ENCODE measurements around the gene PNPLA5. TPM values are rescaled to one million over a fixed set of nuclear protein-coding genes. Genes with fewer than 3 reads are reported as not detected.

PNPLA5 gene
- total and polyA plus RNA-seq, 2 of the 8 experiments (the other 6 are each of a cell fraction or from before 2014, with no cell fraction given): 3.9 to 6.8 TPM

DNA sequence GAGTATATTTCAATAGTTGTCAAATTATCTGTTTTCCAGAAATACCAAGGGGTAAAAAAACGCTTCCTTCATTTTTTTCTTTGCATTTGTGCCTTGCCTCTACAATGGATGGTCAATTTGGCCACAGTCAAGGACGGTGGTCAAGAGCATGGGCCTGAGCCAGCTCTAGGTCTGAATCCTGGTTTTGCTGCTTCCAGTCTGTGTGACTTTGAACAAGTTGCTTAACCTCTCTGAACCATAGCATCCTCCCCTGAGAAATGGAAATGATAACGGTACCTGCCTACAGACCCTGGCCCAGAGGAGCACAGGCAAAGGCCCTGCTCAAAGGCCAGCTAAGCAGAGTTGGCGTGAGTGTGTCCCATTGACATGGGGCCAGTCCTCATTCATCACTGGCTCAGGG lies 3.1 kb downstream of the PNPLA5 start:
- Histone ChIP-seq H2BK15ac (ENCODE audit: low read length) (no peak overlapping the region), H2BK12ac (ENCODE audit: low read depth, low read length) (no peak overlapping the region), H3K27me3 (replicated peaks in 1 of 4; ENCODE audit: control insufficient read depth in 3 of 4, extremely low read depth in 1 of 4, insufficient read depth in 3 of 4, low read length in 3 of 4) (peaks cover 0 to 4% (median 1%) of the 10 kb centered on the region in 4 experiments; a peak in 3 of 7 replicates), H3K9me3 (ENCODE audit: insufficient read depth in 2 of 2, low read depth in 1 of 2, low read length in 1 of 2) (no peaks in the 10 kb centered on the region), H3K79me2 (ENCODE audit: control insufficient read depth in 1 of 2, insufficient read depth in 2 of 2, low read length in 2 of 2) (no peaks in the 10 kb centered on the region), H2BK20ac (ENCODE audit: low read length) (no peak overlapping the region), H4K20me1 (replicated peaks in 1 of 2; ENCODE audit: control insufficient read depth in 1 of 2, insufficient read depth in 2 of 2, low read length in 2 of 2) (peaks cover 3 to 12% of the 10 kb centered on the region in 2 experiments), H3K14ac (ENCODE audit: insufficient read length) (no peak overlapping the region), H2BK5ac (ENCODE audit: low read depth, low read length) (no peak overlapping the region), H2AFZ (ENCODE audit: low read length) (no peak overlapping the region), H3K56ac (replicated peaks; ENCODE audit: insufficient read length, low read depth, low read length) (no peak overlapping the region), H4K91ac (replicated peaks; ENCODE audit: insufficient read length, low read length) (no peak overlapping the region), H3K4ac (replicated peaks; ENCODE audit: insufficient read length, low read depth, low read length) (no peak overlapping the region), H2AK5ac (ENCODE audit: low read depth, low read length) (no peak overlapping the region), H3K4me2 (ENCODE audit: insufficient read depth in 1 of 2, low read depth in 2 of 2, low read length in 2 of 2) (no peak overlapping the region), H3K23me2 (ENCODE audit: low read depth, low read length) (peaks cover 11% of the 10 kb centered on the region; the same call in 1 of the 2 replicates), H3K4me3 (ENCODE audit: extremely low read depth in 1 of 4, insufficient read depth in 2 of 4, low read depth in 3 of 4, low read length in 4 of 4) (no peak overlapping the region), H3K36me3 (ENCODE audit: control insufficient read depth in 2 of 4, insufficient read depth in 4 of 4, low read length in 3 of 4) (0 out of 8 replicates have a peak, but pooled peaks cover 0 to 2% (median 0%) of the 10 kb centered on the region in 4 experiments), H4K5ac (ENCODE audit: insufficient read length, low read depth, low read length) (no peak overlapping the region), H4K8ac (ENCODE audit: extremely low read depth, insufficient read depth, low read length) (no peak overlapping the region), H3K9ac (replicated peaks in 1 of 4; ENCODE audit: extremely low read depth in 1 of 4, low read depth in 3 of 4, low read length in 3 of 4) (no peak overlapping the region), H2BK120ac (replicated peaks; ENCODE audit: low read depth, low read length) (no peak overlapping the region), H3K23ac (ENCODE audit: insufficient read length) (no peak overlapping the region), H3K18ac (ENCODE audit: extremely low read depth, low read length) (no peak overlapping the region), H3K4me1 (replicated peaks in 1 of 4; ENCODE audit: control insufficient read depth in 3 of 4, insufficient read depth in 4 of 4, low read length in 3 of 4) (peaks cover 0 to 10% (median 6%) of the 10 kb centered on the region in 4 experiments; a peak in 5 of 7 replicates), H3K79me1 (ENCODE audit: low read depth, low read length) (no peaks in the 10 kb centered on the region), H3K27ac (ENCODE audit: low read depth, low read length) (no peak overlapping the region)
- WGBS, 2 experiments (ENCODE audit: extremely low coverage in 1 of 2, insufficient coverage in 1 of 2, insufficient read length in 1 of 2, insufficient replicate concordance in 2 of 2, low coverage in 1 of 2, low lambda C conversion rate in 2 of 2, missing lambda C conversion rate in 1 of 2): 80% methylated on average over 4 of the region's 4 CpGs; no CpG with 5 or more reads in 1 of the 2 experiments
- FAIRE-seq (no peak), DNase-seq (ENCODE audit: low read depth in 1 of 2, low spot score in 2 of 2) (no peak)
- ChIA-PET CTCF (ENCODE audit: partially characterized antibody) (interaction anchor here (1.0 to 2.6 kb wide), 5 partner anchors 11 to 500 kb away, joined by 3 to 10 read pairs (median 4); no protein-coding TSS in a partner anchor), POLR2A (ENCODE audit: partially characterized antibody) (interaction anchor here (0.6 kb wide), 1 partner anchor 26 kb away, joined by 3 read pairs; no protein-coding TSS in a partner anchor)
- TF ChIP-seq SP4 (IDR thresholded peaks at IDR 0.05; ENCODE audit: low read length): no peak
- TF ChIP-seq, protein P1, sequence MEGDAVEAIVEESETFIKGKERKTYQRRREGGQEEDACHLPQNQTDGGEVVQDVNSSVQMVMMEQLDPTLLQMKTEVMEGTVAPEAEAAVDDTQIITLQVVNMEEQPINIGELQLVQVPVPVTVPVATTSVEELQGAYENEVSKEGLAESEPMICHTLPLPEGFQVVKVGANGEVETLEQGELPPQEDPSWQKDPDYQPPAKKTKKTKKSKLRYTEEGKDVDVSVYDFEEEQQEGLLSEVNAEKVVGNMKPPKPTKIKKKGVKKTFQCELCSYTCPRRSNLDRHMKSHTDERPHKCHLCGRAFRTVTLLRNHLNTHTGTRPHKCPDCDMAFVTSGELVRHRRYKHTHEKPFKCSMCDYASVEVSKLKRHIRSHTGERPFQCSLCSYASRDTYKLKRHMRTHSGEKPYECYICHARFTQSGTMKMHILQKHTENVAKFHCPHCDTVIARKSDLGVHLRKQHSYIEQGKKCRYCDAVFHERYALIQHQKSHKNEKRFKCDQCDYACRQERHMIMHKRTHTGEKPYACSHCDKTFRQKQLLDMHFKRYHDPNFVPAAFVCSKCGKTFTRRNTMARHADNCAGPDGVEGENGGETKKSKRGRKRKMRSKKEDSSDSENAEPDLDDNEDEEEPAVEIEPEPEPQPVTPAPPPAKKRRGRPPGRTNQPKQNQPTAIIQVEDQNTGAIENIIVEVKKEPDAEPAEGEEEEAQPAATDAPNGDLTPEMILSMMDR (IDR thresholded peaks at IDR 0.05; ENCODE audit: control extremely low read depth in 1 of 3, insufficient read depth in 1 of 3, low read depth in 1 of 3, low read length in 3 of 3): no peak
- TF ChIP-seq RXRA (IDR thresholded peaks at IDR 0.05; ENCODE audit: insufficient read depth, low read depth, low read length): no peak
- no peak for TF ChIP-seq SP2 (IDR thresholded peaks at IDR 0.05; ENCODE audit: low read length)
- no peak for TF ChIP-seq CEBPB (IDR thresholded peaks at IDR 0.05; ENCODE audit: low read depth, low read length)
- TF ChIP-seq KDM1A (IDR thresholded peaks at IDR 0.05; ENCODE audit: borderline replicate concordance, low read length): no peak
- no peak for TF ChIP-seq SRF (IDR thresholded peaks at IDR 0.05; ENCODE audit: low read depth, low read length)
- no peak for TF ChIP-seq GTF2F1 (IDR thresholded peaks at IDR 0.05; ENCODE audit: borderline replicate concordance, low read depth, low read length)
- TF ChIP-seq NANOG (IDR thresholded peaks at IDR 0.05; ENCODE audit: insufficient read depth, low read depth, low read length, poor library complexity, severe bottlenecking): no peak
- TF ChIP-seq, protein P2, sequence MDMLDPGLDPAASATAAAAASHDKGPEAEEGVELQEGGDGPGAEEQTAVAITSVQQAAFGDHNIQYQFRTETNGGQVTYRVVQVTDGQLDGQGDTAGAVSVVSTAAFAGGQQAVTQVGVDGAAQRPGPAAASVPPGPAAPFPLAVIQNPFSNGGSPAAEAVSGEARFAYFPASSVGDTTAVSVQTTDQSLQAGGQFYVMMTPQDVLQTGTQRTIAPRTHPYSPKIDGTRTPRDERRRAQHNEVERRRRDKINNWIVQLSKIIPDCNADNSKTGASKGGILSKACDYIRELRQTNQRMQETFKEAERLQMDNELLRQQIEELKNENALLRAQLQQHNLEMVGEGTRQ (IDR thresholded peaks at IDR 0.05; ENCODE audit: low read length): no peak
